Measurements from ENCODE around the gene FMO1. TPM values are rescaled to one million over a fixed set of nuclear protein-coding genes. Genes with fewer than 3 reads are reported as not detected.
"Not testable (repeated sequence)": the region's sequence is repeated elsewhere in the genome, so short reads cannot be mapped to it uniquely, and the experiment has no call there.

The FMO1 gene, protein sequence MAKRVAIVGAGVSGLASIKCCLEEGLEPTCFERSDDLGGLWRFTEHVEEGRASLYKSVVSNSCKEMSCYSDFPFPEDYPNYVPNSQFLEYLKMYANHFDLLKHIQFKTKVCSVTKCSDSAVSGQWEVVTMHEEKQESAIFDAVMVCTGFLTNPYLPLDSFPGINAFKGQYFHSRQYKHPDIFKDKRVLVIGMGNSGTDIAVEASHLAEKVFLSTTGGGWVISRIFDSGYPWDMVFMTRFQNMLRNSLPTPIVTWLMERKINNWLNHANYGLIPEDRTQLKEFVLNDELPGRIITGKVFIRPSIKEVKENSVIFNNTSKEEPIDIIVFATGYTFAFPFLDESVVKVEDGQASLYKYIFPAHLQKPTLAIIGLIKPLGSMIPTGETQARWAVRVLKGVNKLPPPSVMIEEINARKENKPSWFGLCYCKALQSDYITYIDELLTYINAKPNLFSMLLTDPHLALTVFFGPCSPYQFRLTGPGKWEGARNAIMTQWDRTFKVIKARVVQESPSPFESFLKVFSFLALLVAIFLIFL
- polyA plus RNA-seq (2012; ENCODE audit: insufficient read depth, insufficient read length): not detected

DNA sequence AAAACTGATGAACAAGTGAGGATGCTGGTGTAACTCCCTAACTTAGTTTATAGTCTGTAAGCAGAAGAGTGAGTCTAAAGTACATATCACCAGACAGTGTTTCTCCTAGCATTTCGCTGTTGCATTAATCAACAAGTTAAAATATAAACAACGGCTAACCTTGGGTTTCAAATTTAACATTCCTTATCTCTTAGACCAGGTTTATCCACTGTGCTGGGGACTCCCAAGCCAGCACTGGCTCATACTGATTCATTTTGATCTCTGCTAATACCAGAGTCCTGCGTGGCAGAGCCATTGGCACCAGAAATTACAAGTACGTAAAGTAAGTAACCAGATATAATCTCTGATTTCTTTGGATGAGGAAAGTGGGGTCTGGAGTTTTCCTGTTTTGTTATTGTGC, at the start of gene FMO1:
Gene FMO1, plus strand, starts transcription at position 193 of the 400 bp plus-strand sequence. CDS start 9,594 bp downstream, outside the sequence.
- no peak within 1 kb of the TSS for H3K4me3 ChIP-seq (ENCODE audit: low read length)
- DNase-seq (ENCODE audit: low read depth, low spot score): no peak

DNA sequence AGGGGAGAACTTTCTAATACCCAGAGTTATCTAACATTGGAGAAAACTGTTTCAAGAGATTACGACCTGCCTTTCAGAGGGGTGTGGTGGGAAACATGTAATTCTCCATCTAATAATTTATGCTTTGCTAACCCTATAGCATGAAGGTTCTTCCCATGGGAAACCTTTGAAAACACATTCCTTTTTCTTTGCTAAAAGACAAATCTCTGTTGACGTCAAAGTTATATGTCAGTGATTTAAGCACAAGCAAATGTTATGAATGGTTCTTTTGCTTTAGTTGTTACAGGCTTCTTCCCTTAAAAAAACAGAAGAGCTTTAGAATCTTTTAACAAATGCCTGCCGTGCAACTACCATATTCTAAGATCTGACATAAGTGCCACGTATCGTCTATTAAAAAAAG, 44.0 kb upstream of the FMO1 start:
- no peak for DNase-seq (ENCODE audit: low read depth, low spot score)
- H3K4me3 ChIP-seq (ENCODE audit: low read length): no peak overlapping the region

DNA sequence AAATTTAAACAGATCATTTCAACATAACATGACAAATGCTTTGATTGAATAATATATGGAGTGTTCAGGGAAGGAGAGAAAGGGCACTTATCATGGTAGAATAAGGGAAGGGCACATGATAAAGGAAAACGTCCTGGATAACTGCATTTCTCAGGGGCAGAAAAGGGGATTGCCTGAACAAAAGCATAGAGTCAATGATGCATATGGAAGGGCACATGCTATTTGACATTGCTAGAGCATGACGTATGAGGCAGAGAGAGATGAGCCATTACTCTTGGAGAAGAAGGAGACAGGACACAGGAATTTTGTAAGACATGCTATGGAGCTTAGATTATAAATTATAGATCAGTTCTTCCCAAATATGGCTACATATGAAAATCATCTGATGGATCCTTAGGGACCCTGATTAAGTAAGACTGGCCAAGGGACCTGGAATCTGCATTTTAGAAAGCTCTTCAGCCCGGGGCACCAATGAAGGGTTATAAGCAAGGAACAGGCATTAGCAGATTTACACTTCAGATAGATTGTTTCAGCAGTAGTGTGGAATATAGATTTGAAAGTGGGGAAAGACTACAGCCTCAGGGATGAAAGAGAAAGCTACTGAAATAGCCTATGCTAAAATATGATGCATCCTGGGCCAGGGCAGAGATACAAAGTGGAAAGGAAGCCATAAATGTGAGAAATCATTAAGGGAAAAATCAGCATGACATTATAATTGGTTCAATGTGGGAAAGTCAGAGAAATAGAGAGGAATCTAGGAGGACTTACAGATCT, 41.9 kb upstream of the FMO1 start:
- H3K4me3 ChIP-seq (ENCODE audit: low read length): no peak overlapping the region
- DNase-seq (ENCODE audit: low read depth, low spot score): no peak

DNA sequence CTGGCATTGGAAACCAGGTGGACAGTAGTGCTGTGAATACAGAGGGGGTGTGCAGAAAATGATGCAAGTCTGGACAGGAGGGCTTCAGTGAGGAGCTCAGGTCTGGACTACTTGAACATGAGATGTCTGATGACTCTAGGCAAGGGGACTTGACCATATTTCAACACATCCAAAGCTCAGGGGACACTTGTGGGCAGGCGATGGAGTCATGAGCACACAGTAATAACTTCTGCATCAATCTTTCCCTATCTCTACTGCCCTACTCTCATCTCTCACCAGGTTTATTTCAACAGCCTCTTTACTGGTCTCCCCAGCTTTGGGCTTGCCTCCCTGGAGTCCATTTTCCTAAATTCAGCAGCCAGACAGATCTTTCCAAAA, 41.3 kb upstream of the FMO1 start:
- H3K4me3 ChIP-seq (ENCODE audit: low read length): no peak overlapping the region
- no peak for DNase-seq (ENCODE audit: low read depth, low spot score)

DNA sequence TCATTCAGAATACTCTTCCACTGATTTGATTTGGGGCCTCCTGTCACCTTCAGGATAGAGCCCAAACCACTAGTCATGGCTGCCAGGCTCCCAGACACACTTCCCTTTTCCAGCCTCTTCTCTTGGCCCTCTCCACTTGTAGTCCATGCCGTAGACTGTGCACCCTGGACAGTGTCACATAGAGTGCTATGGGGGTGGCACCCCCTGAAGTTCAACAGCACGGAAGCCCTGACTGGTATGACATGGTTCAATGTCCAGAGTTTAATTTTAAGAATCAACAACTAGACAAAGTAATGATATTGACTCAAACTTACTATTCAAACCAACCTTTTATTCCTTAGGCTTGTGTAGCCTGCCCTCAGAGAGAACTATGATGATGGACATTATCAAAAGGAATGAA, 40.9 kb upstream of the FMO1 start:
- H3K4me3 ChIP-seq (ENCODE audit: low read length): no peak overlapping the region
- no peak for DNase-seq (ENCODE audit: low read depth, low spot score)

DNA sequence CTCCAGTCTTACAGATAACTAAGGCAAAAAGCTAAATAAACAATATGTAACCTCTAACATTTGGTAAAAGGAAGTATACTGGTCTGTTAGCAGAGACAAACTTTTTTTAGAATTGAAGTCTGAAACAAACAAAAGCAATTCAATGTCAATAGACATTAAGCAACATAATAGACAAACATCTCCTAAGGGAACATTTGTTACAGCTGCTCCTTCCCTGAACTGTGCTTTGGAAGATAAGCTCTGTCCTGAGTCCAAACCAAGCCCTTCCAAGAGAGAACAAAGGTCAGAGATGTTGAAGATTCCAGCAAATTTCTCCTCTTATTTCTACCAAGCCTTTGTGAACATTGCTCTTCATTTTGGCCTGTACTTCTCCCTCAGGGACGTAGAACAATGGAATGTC, 37.9 kb upstream of the FMO1 start:
- no peak for DNase-seq (ENCODE audit: low read depth, low spot score)
- H3K4me3 ChIP-seq (ENCODE audit: low read length): no peak overlapping the region

DNA sequence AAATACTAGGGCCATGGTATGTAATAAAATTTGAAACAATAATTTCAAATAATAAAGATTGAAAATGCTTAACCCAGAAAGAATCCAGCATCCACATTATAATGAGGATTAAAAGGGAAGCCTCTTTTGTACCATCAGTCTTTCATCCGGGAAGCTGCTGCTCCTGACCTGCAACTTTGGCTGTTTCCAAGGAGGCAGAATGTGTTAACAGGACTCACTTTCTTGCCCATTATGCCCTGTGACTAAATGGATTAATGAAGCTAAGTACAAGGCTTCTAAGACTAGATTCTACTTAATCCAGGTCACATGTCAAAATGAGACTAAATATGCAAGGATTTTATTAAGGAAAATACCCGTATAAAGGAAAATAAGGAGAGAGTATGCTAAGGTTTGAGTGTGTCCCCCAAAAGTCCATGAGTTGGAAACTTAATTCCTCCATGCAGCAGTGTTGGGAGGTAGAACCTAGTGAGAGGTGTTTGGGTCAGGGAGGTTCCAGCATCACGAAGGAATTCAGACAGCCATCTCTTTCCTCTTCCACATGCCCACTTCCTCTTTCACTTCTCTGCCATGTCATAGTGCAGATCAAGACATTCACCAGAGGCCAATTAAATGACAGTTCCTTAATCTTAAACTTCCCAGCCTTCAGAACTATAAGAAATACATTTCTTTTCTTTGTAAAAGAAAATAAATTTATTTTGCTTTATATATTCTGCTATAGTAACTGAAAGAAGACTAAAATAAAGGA, 35.5 kb upstream of the FMO1 start:
- no peak for DNase-seq (ENCODE audit: low read depth, low spot score)
- H3K4me3 ChIP-seq (ENCODE audit: low read length): no peak overlapping the region

DNA sequence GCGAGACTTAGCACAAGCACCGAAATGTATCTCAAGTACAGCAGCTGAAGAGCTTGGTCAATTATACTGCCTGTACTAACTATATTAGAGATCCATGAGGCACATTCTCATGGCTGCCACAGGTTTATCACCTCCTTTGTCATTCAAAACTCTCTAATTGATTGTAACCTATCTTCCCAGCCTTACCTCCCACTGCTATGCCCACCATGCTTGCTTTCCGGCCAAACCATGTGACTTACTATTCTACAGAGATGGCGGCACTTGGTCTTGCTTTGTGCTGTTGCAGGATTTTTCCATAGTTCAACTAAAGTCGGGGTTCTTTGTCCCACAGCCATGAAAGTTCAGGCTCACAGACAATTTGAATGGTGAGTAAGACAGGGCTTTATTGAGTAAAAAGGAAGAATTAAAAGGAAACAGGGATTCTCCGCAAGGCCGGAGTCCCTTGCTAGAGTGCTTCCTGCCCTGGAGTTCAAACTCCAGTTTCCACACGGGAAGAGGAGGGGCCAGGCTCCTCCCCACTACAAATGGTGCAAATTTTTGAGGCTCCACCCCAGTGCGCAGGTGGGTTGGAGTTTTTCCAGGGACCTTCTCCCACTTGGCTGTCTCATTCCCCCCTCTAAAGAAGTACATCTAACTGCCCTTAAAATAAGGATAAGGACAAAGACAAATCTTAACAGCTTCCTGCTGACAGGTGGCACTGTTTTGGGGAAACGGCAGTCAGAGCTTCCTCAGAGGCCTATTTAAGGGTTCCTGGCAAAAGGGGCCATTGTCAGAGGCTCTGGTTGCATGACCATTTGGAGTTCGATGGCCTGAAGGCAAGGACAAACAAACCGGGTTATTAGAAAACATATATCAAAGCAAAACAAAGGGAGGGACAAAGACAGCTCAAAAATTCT, 34.5 kb upstream of the FMO1 start:
- no peak overlapping the region for H3K4me3 ChIP-seq (ENCODE audit: low read length)
- no peak for DNase-seq (ENCODE audit: low read depth, low spot score)

DNA sequence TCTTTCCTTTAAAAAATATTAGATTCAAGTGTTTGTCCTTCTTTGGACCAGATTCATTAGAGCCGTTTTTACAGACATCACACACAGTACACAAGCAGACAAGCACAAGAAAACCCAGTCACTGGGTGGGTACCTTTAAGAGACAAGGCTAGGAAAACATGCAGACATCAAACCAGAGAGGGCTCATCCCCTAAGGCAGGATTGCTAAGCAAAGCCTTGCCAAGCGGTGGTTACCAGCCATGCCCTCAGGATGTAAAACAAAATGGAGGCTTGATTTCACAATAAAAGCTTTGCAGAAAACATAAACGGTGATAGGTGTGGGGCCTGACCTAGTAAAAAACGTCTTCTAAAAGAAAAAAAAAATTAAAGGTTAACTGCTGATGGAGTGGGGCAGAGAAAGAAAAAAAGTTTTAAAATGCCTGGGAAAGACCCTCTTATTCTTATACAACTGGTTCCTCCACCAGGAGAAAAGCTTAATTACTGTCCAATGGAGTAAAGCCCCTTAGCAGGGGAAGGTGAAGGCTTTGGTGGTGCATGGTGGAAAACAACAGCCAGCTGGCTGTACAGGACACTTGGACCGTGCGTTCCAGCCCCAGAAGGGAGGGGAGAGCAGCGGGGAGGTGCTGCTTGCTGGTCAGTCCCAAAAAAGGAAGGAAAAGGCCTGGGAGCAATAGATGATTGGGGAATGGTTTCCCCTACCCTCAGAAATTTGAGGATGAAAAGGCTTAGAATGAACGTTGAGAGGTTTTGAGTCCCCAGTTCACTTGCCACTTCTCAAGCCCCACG, 30.4 kb upstream of the FMO1 start:
- DNase-seq (ENCODE audit: low read depth, low spot score): no peak
- H3K4me3 ChIP-seq (ENCODE audit: low read length): no peak overlapping the region

DNA sequence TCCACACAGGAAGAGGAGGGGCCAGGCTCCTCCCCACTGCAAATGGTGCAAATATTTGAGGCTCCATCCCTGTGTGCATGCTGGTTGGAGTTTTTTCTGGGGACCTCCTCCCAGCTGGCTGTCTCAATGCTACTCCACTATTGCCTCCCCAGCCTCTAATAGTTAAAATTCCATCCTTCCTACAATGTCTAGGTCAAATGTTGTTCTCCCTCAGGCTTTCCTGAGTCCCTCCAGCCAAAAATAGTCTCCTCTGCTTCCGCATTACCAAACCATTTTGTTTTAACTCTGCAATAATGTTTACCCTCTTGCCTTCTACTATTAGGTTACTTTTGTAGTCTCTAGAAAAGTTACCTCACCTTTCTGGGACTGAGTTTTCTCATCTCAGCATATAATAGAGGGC, 29.6 kb upstream of the FMO1 start:
- no peak overlapping the region for H3K4me3 ChIP-seq (ENCODE audit: low read length)
- no peak for DNase-seq (ENCODE audit: low read depth, low spot score)

DNA sequence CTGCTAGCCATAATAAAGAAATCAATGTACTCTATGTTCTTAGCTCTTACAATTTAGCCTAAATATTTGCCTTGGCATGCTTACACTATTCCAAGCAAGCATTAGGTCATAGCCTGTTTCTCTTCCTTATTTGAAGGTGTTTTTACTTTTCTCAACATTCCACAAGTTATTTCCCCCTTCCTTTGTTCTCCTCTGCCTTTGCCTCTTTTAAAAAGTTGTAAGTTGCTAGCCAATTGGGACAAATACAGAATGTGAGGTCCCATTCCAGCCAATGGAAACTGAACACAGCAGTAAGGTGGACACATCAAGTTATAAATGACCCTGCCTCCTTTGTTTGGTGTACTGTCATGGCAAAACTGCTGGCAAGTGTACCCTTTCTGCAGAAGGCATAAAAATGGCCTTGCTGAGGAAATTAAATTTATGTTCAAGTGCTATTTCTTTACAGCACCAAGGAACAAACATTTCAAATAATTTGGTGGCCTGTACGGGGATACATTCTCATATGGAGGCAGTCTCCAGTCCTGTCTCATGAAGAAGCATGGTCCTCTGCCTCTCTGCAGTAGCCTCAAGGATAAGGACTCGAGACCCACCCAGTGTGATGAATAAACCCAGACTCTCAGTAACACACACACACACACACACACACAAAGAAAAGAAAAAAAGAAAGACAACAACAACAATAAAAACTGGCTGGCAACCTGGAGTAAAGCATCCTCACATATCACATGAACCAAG, 28.8 kb upstream of the FMO1 start:
- no peak for DNase-seq (ENCODE audit: low read depth, low spot score)
- H3K4me3 ChIP-seq (ENCODE audit: low read length): no peak overlapping the region

DNA sequence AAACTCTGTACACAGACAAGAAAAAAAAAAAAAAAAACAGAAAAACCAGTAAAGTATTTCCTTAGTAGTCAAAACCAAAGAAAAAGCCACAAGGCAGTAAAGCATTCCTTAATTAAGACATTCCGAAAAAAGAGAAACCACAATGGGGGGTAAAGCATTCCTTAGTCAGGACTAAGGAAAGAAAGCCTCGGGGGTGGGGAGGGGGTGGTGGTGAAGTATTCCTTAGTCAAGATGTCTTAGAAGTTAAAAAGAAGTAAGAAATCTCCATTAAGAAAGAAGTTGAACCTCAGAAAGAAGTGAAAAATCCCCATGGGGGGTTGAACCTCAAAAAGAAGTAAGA, 28.2 kb upstream of the FMO1 start:
- no peak for DNase-seq (ENCODE audit: low read depth, low spot score)
- no peak overlapping the region for H3K4me3 ChIP-seq (ENCODE audit: low read length)

DNA sequence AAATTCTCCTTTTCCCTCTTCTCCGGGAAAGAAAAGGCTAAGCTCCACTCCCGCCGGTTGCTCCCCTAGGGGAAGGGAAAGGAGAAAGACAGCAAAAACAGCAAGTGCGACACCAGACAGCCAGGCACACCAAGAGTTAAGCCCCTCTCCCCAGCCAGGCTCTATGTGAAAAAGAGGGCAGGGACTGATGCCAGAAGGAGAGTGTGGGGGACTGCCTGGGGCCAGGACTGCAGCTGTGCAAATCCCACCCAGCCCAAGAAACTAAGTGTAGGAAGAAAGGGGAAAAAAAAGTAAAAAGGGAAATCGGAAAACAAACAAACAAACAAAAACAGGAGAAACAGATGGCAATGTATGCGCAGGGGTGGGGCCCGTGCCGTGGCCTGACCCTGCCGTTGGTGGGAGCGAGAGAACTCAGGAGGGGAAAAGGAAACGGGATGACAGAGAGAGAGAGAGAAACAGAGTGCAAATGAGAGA, 27.7 kb upstream of the FMO1 start:
- no peak overlapping the region for H3K4me3 ChIP-seq (ENCODE audit: low read length)
- no peak for DNase-seq (ENCODE audit: low read depth, low spot score)

DNA sequence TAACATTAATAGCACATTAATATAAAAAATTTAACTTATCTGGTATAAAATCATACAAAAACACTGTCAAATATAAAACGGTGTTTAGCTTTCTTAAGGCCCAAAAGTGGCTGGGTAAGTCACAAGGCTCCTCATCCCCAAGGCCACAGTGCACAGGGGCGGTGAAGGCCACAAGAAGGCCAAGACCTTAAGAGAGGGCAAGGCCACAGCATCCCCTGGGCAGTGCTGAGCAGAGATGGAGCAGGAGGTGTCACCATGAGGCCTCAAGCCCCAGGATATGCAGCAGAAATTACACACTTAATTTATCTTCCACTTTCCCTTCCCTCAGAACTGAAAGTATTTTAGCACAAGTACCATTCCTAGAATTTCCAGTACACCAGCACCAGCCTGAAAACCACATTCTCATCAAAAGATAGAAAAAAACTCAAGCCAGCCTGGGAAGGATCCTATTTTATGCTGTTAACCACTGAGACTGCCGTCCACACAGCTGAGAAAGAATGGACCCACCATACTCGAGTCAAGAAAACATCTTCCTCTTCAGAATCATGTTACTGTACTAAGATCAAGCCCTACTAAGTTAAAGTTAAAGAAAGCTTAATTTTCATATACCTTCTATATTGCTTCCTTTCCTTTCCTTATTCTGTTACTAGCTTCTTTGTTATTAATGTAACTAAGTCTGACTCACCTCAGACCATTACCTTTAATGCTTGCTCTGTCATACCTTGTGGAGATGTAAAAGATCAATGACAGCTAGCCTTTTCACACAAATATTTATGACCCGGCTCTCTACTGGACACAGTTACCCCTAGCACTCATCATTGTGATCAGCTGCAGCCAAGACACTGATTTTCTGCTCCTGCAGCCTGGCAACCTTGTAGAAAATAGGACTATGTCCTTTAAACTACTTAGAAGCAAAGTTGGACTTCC, 26.4 kb upstream of the FMO1 start:
- no peak overlapping the region for H3K4me3 ChIP-seq (ENCODE audit: low read length)
- DNase-seq (ENCODE audit: low read depth, low spot score): no peak

DNA sequence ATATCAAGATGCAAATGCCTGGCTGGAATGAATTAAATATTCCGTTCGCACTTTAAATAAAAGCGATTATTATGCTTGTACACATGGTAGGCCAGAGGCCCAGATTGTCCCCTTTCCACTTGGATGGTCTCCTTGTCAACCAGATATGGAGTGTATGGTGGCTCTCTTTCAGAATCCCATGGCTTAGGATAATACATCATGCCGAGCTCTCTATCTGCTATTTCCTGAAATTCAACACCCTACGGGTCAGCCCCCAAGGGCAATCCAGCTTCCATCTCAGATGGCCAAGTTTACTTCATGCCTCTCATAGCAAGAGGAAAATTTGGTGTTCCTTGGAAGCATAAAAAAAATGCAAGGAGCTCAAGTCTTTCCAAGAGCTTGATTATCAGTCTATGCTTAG, 25.4 kb upstream of the FMO1 start:
- H3K4me3 ChIP-seq (ENCODE audit: low read length): no peak overlapping the region
- DNase-seq (ENCODE audit: low read depth, low spot score): no peak

DNA sequence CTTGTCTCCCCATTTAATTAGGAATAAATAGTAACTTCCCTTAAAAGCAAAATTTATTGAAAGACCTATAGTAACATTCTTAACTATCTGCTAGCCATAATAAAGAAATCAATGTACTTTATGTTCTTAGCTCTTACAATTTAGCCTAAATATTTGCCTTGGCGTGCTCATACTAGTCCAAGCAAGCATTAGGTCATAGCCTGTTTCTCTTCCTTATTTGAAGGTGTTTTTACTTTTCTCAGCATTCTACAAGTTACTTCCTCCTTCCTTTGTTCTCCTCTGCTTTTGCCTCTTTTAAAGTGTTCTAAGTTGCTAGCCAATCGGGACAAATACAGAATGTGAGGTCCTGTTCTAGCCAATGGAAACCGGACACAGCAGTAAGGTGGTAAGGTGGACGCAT, 24.0 kb upstream of the FMO1 start:
- not testable (repeated sequence) for H3K4me3 ChIP-seq (ENCODE audit: low read length); DNase-seq (ENCODE audit: low read depth, low spot score)

All from Jurkat, Clone E6-1 (cell line).